ENCODE data around the gene USH2A.

USH2A gene

DNA sequence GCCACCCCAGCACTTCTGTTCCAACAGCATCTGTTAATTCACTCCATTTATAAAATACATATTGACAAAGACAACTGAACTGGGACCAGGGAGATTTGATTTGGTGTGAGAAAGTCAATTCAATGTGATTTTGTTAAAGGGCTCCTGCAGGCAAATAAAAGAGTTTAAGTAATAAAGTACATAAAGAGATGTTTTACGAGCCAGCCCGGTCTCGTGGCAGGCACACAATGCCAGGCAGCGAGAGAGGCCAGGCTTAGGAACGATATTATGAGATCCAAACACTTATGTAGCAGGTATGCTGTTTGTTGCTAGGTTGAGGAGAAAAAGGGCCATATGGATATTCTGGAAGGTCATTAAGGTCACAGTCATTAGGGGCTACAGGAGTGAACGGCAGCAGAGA is 629.1 kb downstream of the USH2A start:
- DNase-seq (ENCODE audit: low read depth in 2 of 3, low spot score in 1 of 3): no peak

DNA sequence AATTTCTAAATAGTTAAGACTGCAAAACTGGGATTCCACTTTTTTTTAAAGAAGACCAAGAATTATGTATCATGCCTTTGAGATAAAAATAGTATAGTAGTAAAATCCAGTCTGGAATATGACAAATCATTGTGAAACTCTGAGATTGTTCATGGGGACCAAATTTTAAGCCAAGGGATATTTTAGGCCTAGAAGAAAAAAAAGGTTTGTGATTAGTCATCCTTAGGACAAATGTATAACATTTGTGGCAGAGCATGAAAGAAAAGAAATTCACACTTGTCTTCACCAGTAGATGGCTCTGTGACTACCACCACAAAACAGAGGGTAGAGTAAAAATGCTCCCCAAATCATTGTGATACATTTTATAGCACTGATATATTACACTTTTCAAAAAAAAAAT is 630.1 kb downstream of the USH2A start:
- DNase-seq (ENCODE audit: low read depth in 2 of 3, low spot score in 1 of 3): no peak

DNA sequence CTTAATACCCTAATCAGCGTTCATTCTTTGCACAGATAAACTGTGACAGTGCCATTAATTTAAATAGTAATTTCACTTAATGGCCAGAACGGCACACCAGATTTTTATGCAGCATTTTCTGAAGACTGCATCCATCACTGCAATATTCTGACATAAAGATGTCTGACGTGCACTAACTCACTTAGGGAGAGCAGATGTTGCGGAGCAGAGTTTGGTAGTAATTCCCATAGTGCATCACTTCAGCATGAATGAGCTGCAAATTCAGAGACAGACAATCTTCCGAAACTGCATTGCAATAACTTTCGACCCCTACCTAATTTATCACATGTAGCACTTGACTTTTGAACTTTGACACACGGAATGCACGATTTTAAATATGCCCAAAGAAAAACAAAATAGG is 630.8 kb downstream of the USH2A start:
- no peak for DNase-seq (ENCODE audit: low read depth in 2 of 3, low spot score in 1 of 3)

DNA sequence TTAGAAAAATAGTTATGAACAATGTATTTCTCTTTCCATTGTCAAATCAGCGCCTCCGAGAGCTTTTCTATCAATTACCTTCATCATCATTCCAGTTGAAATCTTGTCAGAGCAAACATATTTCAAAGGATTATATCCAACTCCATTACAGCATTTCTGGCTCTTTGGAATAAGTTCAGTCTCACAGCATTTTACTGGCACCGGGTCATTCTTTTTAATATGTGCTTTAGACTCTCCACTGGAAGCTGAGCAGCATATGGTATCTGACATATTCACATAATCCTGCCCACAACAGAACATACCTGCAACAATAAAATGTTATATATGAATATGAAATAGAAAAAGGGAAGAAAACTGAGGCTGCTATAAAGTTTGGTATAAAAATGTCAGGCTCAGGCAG is 633.3 kb downstream of the USH2A start:
- DNase-seq (ENCODE audit: low read depth in 2 of 3, low spot score in 1 of 3): no peak

- no peak for DNase-seq (ENCODE audit: low read depth in 2 of 3, low spot score in 1 of 3)
Observed at GRCh38 chr1:215786997-215787396, 636.3 kb downstream of the USH2A start.

GRCh38 chr1:215780641-215781040 is 642.6 kb downstream of the USH2A start:
- DNase-seq (ENCODE audit: low read depth in 2 of 3, low spot score in 1 of 3): no peak

- DNase-seq (ENCODE audit: low read depth in 2 of 3, low spot score in 1 of 3): no peak
Observed at GRCh38 chr1:215780139-215780538, 643.1 kb downstream of the USH2A start.

- DNase-seq (ENCODE audit: low read depth in 2 of 3, low spot score in 1 of 3): no peak
Observed at GRCh38 chr1:215779729-215780128, 643.5 kb downstream of the USH2A start.

DNA sequence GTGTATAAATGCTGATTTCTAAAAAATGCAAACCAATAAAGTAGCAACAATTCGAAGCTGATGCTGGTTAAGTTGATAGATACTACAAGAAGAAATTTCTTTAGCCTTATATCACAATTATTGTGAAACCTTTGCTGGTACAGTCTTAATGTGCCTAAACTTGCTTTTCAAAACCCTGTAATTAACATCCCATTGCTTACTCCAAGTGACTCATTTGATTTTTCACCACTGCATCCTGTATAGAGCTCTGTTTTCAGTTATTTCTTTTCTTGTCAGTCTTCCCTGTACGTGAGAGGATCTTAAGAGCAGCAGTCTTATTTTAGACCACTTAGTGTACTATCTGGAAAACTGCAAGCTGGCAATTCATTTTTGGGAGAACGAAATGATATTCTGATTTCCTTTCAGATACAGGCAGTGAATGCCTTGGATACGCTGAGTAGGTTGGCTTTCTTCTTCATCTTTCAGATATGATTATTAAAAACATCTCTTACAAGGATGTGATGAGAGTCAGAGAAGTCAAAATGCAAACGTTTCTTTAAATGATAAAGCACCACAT is 645.8 kb downstream of the USH2A start:
- DNase-seq (ENCODE audit: low read depth in 2 of 3, low spot score in 1 of 3): no peak

DNA sequence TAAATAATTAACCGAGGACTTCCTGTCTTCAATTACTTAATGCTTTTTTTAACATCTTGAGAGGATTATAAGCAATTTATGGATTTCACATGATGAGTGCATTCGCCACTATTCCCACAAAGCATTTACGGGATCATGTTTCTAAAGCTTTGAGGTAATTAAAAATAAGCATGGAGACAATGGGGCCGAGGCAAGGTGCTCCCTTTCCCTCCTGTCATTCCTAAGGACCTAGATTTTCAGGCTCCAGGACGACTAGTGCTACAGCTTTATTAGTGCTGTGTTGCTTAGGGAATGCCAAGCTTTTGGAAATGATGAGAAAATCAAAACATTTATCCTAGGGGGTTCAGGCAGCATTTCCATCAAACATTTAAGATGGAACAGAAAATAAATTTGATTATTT is 646.9 kb downstream of the USH2A start:
- DNase-seq (ENCODE audit: low read depth in 2 of 3, low spot score in 1 of 3): no peak

- DNase-seq (ENCODE audit: low read depth in 2 of 3, low spot score in 1 of 3): no peak
Observed at GRCh38 chr1:215772151-215772550, 651.1 kb downstream of the USH2A start.

GRCh38 chr1:215768303-215768702 is 654.9 kb downstream of the USH2A start:
- no peak for DNase-seq (ENCODE audit: low read depth in 2 of 3, low spot score in 1 of 3)

DNA sequence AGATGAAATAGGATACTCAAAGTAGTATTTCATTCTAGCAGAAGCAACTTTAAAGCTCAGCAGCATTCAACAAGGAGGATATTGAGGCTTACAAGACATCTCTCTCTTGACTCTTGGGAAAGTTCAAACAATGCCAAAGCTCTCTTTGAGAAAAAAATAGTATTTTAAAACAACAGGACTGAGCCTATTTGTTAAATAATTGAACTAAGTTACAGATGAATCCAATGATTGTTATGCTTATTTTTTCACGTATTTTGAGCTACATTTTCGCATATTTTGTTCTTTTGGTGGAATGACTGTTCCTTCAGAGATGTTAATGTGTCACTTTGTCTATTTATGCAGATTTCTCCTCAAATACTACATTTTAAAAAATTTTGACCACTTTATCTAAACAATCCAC is 655.5 kb downstream of the USH2A start:
- no peak for DNase-seq (ENCODE audit: low read depth in 2 of 3, low spot score in 1 of 3)

DNA sequence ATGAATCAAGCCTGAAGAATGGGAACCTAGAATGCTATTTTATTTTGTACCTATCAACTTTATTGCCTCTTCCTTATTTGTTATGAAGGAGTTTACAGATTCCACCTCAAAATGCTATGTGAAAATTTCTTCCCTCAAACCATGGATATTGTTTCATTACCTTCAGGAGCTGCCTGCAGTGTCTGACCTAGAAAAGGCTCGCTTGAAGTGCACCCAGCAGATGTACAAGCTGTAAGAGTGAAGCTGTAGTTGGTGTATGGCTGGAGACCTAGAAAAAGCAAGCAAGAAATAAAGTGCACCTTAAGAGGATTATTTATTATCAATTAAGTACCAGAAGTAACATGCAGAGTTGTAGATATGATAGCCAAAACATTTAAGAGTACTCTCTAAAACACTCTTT is 656.7 kb downstream of the USH2A start:
- DNase-seq (ENCODE audit: low read depth in 2 of 3, low spot score in 1 of 3): no peak

- DNase-seq (ENCODE audit: low read depth in 2 of 3, low spot score in 1 of 3): no peak
Observed at GRCh38 chr1:215765833-215766232, 657.4 kb downstream of the USH2A start.

DNA sequence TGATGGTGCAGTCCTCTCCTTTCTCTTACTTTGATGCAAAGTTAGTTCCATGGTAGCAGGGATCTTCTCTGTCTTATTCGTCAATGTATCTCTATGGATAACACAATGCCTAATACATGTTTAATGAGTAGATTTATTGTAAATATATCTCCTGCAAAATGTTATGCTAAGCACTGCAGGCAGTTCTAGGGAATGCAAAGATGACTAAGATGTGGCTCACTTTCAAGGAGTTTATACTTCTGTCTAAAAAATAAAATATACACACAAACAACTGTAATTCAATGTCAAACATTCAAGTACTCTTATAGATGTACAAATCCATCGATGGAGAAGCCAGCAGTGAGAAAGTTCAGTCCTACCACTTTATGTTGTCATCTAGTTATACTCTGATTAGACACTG is 661.8 kb downstream of the USH2A start:
- DNase-seq (ENCODE audit: low read depth in 2 of 3, low spot score in 1 of 3): no peak

DNA sequence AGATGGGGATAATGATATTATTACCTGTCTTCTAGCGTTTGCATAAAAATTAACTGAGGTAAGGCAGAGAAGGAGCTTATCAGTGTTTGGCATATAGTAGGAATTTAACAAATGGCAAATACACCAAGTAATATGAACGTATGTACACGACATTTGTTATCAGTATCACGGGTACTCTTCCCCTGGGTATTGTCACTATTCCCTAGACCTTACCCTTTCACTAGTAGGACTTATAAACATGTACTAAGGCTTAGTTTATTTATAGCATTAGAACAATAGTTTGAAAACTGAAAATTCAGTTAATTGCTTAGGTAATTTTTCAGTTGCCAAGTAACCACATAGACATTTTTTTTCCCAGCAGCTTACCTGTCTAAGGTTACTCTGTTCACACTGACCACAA is 669.1 kb downstream of the USH2A start:
- DNase-seq (ENCODE audit: low read depth in 2 of 3, low spot score in 1 of 3): no peak

- DNase-seq (ENCODE audit: low read depth in 2 of 3, low spot score in 1 of 3): no peak
Observed at GRCh38 chr1:215749414-215749813, 673.8 kb downstream of the USH2A start.

DNA sequence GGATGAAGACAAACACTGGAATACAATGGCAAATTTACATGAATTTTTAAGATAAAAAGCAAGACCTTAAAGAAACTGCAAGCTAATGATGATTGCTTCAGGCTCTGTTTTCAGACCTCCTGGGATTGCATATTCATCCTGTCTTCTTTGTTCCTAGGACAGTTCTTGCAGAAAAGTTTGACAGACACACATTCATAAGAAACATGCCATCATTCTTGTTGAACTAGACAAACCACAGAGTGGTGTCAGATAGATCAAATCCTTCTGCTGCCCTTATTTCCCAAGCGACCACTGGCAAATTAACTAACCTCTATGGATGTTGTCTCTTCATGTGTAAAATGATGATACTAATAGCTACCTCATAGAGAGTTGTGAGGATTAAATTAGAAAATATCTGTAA is 674.8 kb downstream of the USH2A start:
- DNase-seq (ENCODE audit: low read depth in 2 of 3, low spot score in 1 of 3): no peak

GRCh38 chr1:215744419-215744818 is 678.8 kb downstream of the USH2A start:
- DNase-seq (ENCODE audit: low read depth in 2 of 3, low spot score in 1 of 3): no peak

- no peak for DNase-seq (ENCODE audit: low read depth in 2 of 3, low spot score in 1 of 3)
Observed at GRCh38 chr1:215739025-215739424, 684.2 kb downstream of the USH2A start.

GRCh38 chr1:215731699-215732098 is 691.5 kb downstream of the USH2A start:
- DNase-seq (ENCODE audit: low read depth in 2 of 3, low spot score in 1 of 3): no peak

- no peak for DNase-seq (ENCODE audit: low read depth in 2 of 3, low spot score in 1 of 3)
Observed at GRCh38 chr1:215730600-215730999, 692.6 kb downstream of the USH2A start.

- DNase-seq (ENCODE audit: low read depth in 2 of 3, low spot score in 1 of 3): no peak
Observed at GRCh38 chr1:215728169-215728568, 695.1 kb downstream of the USH2A start.

Measured in stimulated activated CD4-positive, alpha-beta T cell treated with anti-CD3 and anti-CD28 coated beads, Interleukin-12 subunit alpha, Interleukin-12 subunit beta, amount 100 ng/mL, for 48 hours (primary cell).